Fibroblast of gingiva (primary cell): ENCODE measurements around the gene CARD11.
"Not testable (repeated sequence)": the region's sequence is repeated elsewhere in the genome, so short reads cannot be mapped to it uniquely, and the experiment has no call there.

Experiments
- DNase-seq: peaks from one replicate; pipeline ENCODE4 v3.0.0-alpha.2; 2011; ENCODE audit warnings: low read depth

The CARD11 gene

GRCh38 chr7:2924866-2925840 lies 118.5 kb downstream of the CARD11 start:
- no peak for DNase-seq

- DNase-seq: no peak
These were observed 119.6 kb downstream of the CARD11 start for GRCh38 chr7:2923886-2924574.

GRCh38 chr7:2923291-2923781 lies 120.3 kb downstream of the CARD11 start:
- no peak for DNase-seq

- DNase-seq: no peak
These were observed 120.8 kb downstream of the CARD11 start for GRCh38 chr7:2922866-2923265.

- DNase-seq: no peak
These were observed 121.3 kb downstream of the CARD11 start for GRCh38 chr7:2922348-2922691.

- no peak for DNase-seq
These were observed 121.9 kb downstream of the CARD11 start for GRCh38 chr7:2921653-2922347.

GRCh38 chr7:2920956-2921652 lies 122.6 kb downstream of the CARD11 start:
- no peak for DNase-seq

GRCh38 chr7:2920480-2920879 lies 123.2 kb downstream of the CARD11 start:
- DNase-seq: not testable (repeated sequence)

GRCh38 chr7:2920041-2920440 lies 123.6 kb downstream of the CARD11 start:
- DNase-seq: no peak

- DNase-seq: no peak
These were observed 124.4 kb downstream of the CARD11 start for GRCh38 chr7:2919256-2919655.

GRCh38 chr7:2918406-2918805 lies 125.3 kb downstream of the CARD11 start:
- DNase-seq: no peak

GRCh38 chr7:2915023-2915422 lies 128.6 kb downstream of the CARD11 start:
- DNase-seq: no peak

- DNase-seq: no peak
These were observed 129.8 kb downstream of the CARD11 start for GRCh38 chr7:2913760-2914387.

- DNase-seq: no peak
These were observed 130.8 kb downstream of the CARD11 start for GRCh38 chr7:2912684-2913439.

- DNase-seq: no peak
These were observed 132.2 kb downstream of the CARD11 start for GRCh38 chr7:2911466-2911865.

GRCh38 chr7:2909471-2910039 lies 134.1 kb downstream of the CARD11 start:
- no peak for DNase-seq

GRCh38 chr7:2909043-2909442 lies 134.6 kb downstream of the CARD11 start:
- DNase-seq: no peak

GRCh38 chr7:2908103-2908683 lies 135.5 kb downstream of the CARD11 start:
- DNase-seq: no peak

GRCh38 chr7:2906197-2906931 lies 137.3 kb downstream of the CARD11 start:
- no peak for DNase-seq
